ENCODE measurements around the gene SHB. TPM values are rescaled to one million over a fixed set of nuclear protein-coding genes. Genes with fewer than 3 reads are reported as not detected.
"Not testable (repeated sequence)": the region's sequence is repeated elsewhere in the genome, so short reads cannot be mapped to it uniquely, and the experiment has no call there.

SHB gene
- total RNA-seq, 1 donor from 2014 or later = 15.0 TPM

GRCh38 chr9:37913480-37914153 lies 155.4 kb downstream of the SHB start:
- DNase-seq (peak; percentile 81), ATAC-seq (ENCODE audit: poor library complexity) (peak; percentile 91)
- intact Hi-C loops (cut with DNase I) = loop anchor here (5.0 kb wide), 2 partner anchors 249 to 449 kb away; no protein-coding TSS in a partner anchor

DNA sequence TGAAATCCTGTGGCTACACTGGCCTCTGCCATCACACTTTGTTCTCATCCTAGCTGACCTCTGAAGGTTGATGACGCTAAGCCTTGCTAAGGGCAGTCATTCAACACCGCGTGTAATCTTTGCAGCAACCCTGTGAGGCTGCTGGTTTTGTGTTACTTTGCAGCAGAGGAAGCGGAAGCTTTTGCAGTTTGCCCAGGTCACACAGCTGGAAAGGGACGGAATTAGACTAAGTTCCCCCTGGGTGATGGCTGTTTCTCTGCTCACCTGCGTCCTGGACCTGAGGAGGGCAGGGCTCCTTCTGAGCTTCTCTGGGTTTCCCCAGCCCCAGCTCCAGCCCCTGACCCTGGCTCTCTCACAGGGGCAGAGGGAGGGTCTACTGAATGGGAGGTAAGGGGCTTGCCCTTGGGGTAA lies 157.8 kb downstream of the SHB start:
- DNase-seq = no peak
- intact Hi-C loops (cut with DNase I) = loop anchor here (5.0 kb wide), 2 partner anchors 251 to 451 kb away; no protein-coding TSS in a partner anchor
- no peak for ATAC-seq (ENCODE audit: poor library complexity)

DNA sequence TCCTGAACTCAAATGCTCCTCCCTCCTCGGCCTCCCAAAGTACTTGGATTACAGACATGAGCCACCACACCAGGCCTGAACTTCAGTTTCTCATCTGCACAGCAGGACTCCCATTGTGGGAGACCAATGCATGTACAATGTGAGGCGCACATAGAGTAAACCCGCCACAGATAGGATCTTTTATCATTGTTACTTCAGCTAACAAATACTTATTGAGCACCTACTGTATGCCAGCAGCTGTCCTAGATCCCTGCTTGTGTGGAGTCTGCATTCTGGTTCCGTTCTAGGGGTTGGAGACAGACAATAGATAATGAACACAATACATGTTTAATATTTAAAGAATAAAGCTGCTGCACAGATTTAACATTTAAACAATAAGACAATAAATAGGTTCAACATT lies 158.8 kb downstream of the SHB start:
- ATAC-seq (ENCODE audit: poor library complexity) (no peak), DNase-seq (no peak)
- intact Hi-C loops (cut with DNase I) = loop anchor here (5.0 kb wide), 2 partner anchors 252 to 452 kb away; no protein-coding TSS in a partner anchor

DNA sequence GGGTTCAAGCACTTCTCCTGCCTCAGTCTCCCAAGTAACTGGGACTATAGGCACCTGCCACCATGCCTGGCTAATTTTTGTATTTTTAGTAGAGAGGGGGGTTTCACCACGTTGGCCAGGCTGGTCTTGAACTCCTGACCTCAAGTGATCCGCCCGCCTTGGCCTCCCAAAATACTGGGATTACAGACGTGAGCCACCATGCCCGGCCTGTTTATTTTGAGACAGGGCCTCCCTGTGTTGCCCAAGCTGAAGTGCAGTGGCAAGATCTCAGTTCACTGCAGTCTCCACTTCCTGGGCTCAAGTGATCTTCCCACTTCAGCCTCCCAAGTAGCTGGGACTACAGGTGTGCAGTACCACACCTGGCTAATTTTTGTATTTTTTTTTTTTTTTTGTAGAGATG lies 159.2 kb downstream of the SHB start:
- DNase-seq; ATAC-seq (ENCODE audit: poor library complexity): not testable (repeated sequence)
- intact Hi-C loops (cut with DNase I) = loop anchor here (5.0 to 10.0 kb wide), 3 partner anchors 155 to 452 kb away; partner anchors contain the start of gene TRMT10B

DNA sequence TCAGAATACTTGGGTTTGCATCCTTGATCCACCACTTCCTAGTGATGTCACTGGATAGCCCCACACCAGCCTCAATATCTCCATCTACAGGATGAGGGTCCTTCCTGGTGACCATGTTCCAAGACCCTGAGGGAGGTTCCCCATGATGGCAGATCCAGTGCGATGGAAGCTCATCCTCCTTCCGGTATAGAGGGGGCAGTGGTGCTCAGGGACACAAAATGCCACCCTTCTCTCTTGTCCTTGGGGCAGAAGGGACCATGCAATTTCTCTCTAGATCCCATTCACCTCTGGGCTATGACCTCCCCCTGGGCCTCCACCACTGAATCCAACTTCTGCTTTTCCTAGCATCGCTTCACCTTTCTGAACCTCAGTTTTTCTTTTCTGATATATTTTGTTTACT lies 159.7 kb downstream of the SHB start:
- DNase-seq (no peak), ATAC-seq (ENCODE audit: poor library complexity) (no peak)
- intact Hi-C loops (cut with DNase I) = loop anchor here (10.0 kb wide), 1 partner anchor 155 kb away; the partner anchor contains the start of gene TRMT10B

DNA sequence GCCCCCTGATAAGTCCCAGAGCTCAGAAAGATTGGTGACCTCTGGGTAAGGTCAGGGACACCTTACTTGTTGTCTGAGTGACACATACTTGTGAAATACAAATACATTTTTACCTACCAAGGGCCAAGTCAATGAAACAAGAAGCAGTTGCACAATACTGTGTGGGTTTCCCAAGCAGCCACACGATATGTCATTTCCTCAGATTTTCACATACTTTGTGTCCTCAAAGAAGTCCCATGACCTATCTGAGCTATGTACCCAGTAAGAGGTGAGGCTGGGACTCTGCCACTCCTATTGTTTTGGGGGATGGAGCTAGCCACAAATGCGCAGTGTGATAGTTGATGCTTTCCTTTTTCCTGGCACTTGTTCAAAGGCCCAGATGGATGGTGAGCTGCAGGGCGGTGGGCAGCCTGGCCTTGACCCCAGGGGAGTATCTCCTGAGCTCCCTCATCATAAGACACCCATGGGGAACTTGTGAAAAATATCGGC lies 160.3 kb downstream of the SHB start:
- intact Hi-C loops (cut with DNase I) = loop anchor here (10.0 kb wide), 1 partner anchor 154 kb away; the partner anchor contains the start of gene TRMT10B
- DNase-seq = no peak
- ATAC-seq (ENCODE audit: poor library complexity) = no peak

GRCh38 chr9:37908283-37908682 lies 160.7 kb downstream of the SHB start:
- DNase-seq (no peak), ATAC-seq (ENCODE audit: poor library complexity) (no peak)
- intact Hi-C loops (cut with DNase I) = loop anchor here (10.0 kb wide), 1 partner anchor 153 kb away; the partner anchor contains the start of gene TRMT10B

GRCh38 chr9:37906312-37907239 lies 162.5 kb downstream of the SHB start:
- DNase-seq (no peak), ATAC-seq (ENCODE audit: poor library complexity) (no peak)
- intact Hi-C loops (cut with DNase I) = loop anchor here (10.0 kb wide), 1 partner anchor 152 kb away; the partner anchor contains the start of gene TRMT10B

DNA sequence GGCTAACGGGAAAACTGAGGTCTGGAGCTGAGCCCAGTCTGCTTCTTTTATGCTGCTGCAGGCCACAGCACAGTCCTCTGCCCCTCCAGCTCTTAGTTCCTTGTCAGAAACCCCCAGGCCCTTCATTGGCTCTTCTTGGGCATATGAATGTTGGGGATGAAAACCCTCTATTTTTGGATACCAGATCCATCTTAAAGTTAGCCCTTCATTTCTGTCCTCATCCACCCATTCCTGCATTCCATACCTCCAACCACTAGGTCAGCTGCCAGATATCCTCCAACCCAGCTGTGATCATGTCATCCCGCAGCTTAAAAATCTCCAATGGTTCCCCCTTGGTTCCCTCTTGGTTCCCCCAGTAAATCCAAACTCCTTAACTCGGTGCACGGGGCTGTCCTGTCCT lies 163.3 kb downstream of the SHB start:
- no peak for ATAC-seq (ENCODE audit: poor library complexity)
- intact Hi-C loops (cut with DNase I) = loop anchor here (10.0 kb wide), 1 partner anchor 151 kb away; the partner anchor contains the start of gene TRMT10B

DNA sequence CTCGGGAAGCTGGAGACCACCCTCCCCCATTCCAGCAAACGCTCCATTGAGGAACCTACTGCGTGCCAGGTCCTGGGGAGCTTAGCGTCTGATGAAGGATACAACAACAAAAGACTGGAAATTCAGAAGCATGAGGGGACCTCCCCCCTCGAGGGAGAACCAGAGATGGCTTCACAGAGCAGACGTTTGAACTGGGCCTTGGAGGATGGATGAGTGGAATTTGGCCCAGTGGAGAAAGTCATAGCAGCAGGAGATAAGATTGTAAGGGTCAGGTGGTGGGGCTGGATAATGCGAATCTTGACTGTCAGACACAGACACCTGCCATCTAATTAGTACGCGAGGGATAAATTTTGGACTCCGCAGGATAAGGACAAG lies 163.9 kb downstream of the SHB start:
- ATAC-seq (ENCODE audit: poor library complexity) = no peak
- no peak for DNase-seq

More for the DNA sequence above, 163.3 kb downstream of the SHB start:
- DNase-seq = no peak

GRCh38 chr9:37904445-37905130 lies 164.4 kb downstream of the SHB start:
- intact Hi-C loops (cut with DNase I) = loop anchor here (5.0 to 10.0 kb wide), 2 partner anchors 150 to 498 kb away; partner anchors contain the start of gene TRMT10B
- no peak for DNase-seq
- peak; percentile 34 for ATAC-seq (ENCODE audit: poor library complexity)

More for the DNA sequence above, 163.9 kb downstream of the SHB start:
- intact Hi-C loops (cut with DNase I) = loop anchor here (10.0 kb wide), 1 partner anchor 150 kb away; the partner anchor contains the start of gene TRMT10B

DNA sequence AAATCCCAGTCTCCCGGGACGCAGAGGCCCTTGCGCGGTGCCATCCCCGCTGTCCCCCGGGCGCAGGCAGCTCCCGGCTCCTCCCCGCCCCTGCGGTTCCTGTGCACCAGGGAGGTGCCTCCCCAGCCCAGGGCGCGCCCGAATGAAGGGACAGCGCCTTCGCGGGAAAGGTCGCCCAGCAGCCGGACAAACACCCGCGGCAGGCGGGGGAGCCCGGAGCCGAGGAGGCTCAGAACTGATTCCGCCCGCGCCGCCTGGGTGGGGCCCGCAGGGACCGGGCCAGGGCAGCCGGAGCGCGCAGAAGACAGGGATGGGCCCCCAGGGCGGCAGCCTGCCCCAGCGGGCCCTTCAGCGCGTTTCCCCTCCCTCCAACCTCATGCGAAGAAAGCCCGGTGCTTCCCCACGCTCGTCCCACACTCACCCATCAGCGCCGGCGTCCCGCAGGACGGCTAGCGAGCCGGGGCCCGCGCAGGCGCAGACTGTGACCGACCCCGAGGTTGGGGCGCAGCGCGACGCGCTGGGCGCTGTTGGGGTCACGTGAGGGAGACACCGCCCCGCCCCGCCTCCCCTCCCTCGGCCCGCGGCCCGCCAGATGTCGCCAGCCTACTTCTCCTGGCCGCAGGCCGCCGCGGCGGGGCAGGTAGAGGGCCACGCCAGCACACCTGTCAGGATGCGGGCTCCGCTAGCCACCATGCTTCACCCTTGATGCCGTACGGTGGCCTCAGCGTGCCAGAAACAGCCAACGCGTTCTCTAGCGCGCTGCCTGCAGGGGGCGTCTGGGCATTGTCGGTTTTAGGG lies 165.2 kb downstream of the SHB start, which contains the start of gene SLC25A51:
Gene SLC25A51 (minus strand): TSS at position 481 of the 798 bp plus-strand sequence. CDS start 15,577 bp downstream, outside the sequence.
- DNase-seq (peak; percentile 96), ATAC-seq (ENCODE audit: poor library complexity) (peak; percentile 97)
- intact Hi-C loops (cut with DNase I) = loop anchor here (5.0 to 10.0 kb wide), 2 partner anchors 149 to 498 kb away; partner anchors contain the start of gene TRMT10B

- DNase-seq = no peak
- intact Hi-C loops (cut with DNase I) = loop anchor here (5.0 to 10.0 kb wide), 2 partner anchors 148 to 499 kb away; partner anchors contain the start of gene TRMT10B
- ATAC-seq (ENCODE audit: poor library complexity) = no peak
These were observed 166.0 kb downstream of the SHB start for GRCh38 chr9:37902796-37903646.

- DNase-seq (no peak), ATAC-seq (ENCODE audit: poor library complexity) (no peak)
- intact Hi-C loops (cut with DNase I) = loop anchor here (5.0 to 10.0 kb wide), 2 partner anchors 147 to 500 kb away; partner anchors contain the start of gene TRMT10B
These were observed 166.9 kb downstream of the SHB start for GRCh38 chr9:37902131-37902530.

- DNase-seq (no peak), ATAC-seq (ENCODE audit: poor library complexity) (no peak)
- intact Hi-C loops (cut with DNase I) = no loop called here
These were observed 170.0 kb downstream of the SHB start for GRCh38 chr9:37899041-37899440.

- intact Hi-C loops (cut with DNase I) = no loop called here
- no peak for DNase-seq
- no peak for ATAC-seq (ENCODE audit: poor library complexity)
These were observed 171.4 kb downstream of the SHB start for GRCh38 chr9:37897665-37898064.
